Astrocyte of the cerebellum (primary cell): ENCODE results near the gene NUDT17.
A peak's percentile ranks its signal among the peaks of the same experiment; 100 is the strongest.

Source experiments
- DNase-seq: peaks from one replicate; pipeline ENCODE4 v3.0.0-alpha.2; 2011; ENCODE audit warnings: low read depth
- H3K4me3 ChIP-seq: 2 replicates; pipeline ENCODE4 v1.5.1; 2011; ENCODE audit warnings: mild to moderate bottlenecking, low read depth, low read length, moderate library complexity
- CTCF ChIP-seq: IDR thresholded peaks from 2 replicates; pipeline ENCODE4 v1.5.1; 2012; ENCODE audit warnings: low read length, low read depth, moderate library complexity, mild to moderate bottlenecking; ENCODE audit errors: missing control alignments
- in situ Hi-C: cut with HindIII; loops from 2 replicates; pipeline ENCODE4 v1.10.0; 2017; ENCODE audit warnings: low sequenced_read_pairs

Gene NUDT17

DNA sequence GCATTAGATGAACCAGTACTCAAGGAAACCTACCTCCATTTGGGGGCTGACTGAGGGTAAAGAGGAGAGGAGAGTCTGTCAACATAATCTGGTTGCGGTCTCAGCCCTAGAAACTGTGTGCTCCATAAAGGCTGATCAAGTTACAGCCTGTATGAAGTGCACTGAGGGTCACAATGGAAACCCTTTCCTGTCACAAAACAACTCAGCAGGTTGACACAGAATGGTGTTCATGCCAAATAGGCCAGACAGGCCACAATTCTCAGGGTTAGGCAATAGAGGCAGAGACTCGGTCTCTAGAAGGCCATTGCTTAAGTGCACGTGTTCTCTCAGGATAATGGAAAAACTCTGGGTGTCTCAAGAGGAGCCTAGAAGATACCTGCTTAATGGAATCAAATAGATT is 44.3 kb downstream of the NUDT17 start:
- in situ Hi-C loops = no loop called here
- H3K4me3 ChIP-seq = no peak overlapping the region
- no peak for DNase-seq
- TF ChIP-seq CTCF = no peak

DNA sequence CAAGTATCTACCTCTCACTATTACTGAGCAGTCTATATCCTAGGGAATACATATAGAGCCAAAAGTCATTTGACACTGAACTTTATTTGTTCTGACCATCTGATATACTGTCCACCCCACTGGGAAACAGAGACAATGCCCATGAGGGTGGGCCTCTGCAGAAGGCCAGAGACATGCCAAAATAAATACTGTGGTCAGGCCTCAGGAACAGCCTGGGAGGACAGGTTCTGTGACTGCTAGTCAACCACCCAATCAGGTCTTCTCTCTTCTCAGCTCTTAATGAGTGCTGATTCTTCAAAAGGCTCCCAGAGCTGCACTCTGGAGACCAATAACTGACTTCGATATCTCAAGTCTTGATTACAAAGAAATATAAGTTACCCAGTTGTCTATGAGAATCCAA is 45.7 kb downstream of the NUDT17 start:
- H3K4me3 ChIP-seq = no peak overlapping the region
- DNase-seq = peak; percentile 58
- no peak for TF ChIP-seq CTCF
- in situ Hi-C loops = no loop called here

DNA sequence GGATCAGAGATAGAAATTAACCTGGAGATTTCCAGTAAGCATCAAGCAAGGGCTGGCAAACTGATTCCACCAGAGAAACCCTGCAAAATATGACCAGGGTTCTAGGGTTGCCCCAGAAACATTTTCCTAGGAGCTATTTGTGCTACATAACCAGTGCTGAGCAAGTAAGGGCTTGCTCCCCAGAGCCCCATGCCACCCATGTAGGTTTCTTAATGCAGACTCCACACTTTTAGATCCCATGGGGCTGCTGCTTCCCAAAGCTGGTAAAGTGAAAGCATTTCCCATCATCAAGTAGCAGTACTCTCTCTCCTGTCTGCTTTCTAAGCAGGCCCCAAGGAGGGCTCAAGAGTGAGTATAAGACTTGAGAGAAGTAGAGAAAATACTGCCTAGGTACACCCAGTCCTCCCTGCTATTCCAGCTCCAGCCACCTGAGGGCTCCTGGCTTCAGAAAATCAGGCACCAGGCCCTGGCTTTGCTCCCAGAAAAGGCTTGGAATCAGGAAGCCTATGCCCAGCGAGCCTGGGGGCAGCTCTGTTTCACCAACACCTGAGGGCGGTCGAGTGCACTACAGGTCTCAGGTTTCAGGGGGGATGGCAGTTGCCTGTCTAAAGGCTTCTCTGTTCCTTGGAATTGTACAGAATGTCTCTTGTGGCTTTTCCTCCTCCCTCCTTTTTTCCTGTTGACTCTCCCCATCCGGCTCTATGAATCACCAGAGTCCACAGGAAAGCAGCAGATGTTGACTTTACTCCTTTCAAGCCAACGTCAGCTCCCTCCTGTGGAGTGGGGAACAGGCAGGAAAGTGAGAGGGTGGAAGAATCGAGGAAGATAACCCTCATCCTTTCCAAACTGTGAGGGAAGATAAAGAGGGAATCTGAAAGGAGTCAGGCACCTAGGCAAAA is 46.4 kb downstream of the NUDT17 start:
- in situ Hi-C loops = no loop called here
- DNase-seq = peak; percentile 100
- peak overlapping the region; percentile 13 for H3K4me3 ChIP-seq
- peak; percentile 99 for TF ChIP-seq CTCF

GRCh38 chr1:145892486-145893087 is 47.2 kb downstream of the NUDT17 start:
- no peak for TF ChIP-seq CTCF
- peak overlapping the region; percentile 13 for H3K4me3 ChIP-seq
- peak; percentile 24 for DNase-seq
- in situ Hi-C loops = no loop called here

DNA sequence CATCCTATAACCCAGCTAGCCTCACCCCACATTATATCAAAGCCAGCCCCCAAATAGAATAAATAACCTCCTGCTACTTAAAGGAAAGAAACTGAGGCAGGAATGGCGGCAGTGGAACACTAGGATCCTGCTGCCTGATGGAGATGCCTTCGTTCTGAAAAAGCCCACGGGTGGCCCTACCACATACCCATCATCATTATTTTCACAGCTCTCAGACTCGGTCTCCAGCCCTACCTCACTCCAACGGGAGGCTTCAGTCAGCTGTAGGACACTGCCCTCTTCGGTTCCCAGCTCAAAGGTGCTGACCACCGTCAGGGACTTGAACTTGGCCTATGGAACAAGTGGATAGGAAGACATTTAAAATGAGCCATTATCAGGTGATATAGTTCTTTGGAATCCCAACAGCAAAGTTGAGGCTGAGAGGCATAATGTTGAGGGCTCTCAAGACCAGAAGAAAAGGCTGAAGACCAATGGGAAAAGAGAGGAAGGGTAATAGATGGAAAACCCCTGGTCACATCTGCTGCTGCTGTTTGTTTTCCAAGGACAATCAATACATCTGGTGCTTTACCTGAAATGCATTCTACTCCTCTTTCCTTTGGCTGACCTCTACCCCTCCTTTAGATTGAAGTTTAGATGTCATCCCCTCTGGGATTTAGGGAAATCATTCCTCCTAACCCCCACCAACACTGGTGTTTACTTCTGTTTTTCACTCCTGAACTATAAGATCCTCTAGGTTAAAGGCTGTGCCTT is 48.1 kb downstream of the NUDT17 start:
- DNase-seq = no peak
- TF ChIP-seq CTCF = no peak
- in situ Hi-C loops = no loop called here
- no peak overlapping the region for H3K4me3 ChIP-seq

DNA sequence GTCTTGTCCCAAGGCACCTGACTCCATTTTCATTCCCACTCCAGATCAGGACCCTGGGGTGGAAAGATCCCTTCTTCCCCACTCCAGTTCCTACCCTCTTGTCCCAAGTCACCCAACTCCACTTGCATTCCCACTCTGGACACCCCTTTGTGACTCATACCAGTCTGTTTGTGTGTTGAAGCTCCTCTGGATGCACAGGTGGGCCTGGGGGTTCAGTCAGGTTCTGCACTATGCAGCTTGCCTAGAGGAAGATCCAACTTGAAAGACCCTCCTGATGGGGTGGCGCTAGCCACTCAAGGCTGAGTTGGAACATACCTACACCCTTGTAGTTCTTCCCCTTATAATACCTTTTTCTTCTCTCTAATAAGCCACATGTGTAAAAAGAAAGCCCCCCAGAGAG is 50.0 kb downstream of the NUDT17 start:
- in situ Hi-C loops = no loop called here
- TF ChIP-seq CTCF = no peak
- H3K4me3 ChIP-seq = no peak overlapping the region
- no peak for DNase-seq
